Lung (tissue), 12 donors: ENCODE results near the gene SDK1. TPM values are rescaled to one million over a fixed set of nuclear protein-coding genes. Genes with fewer than 3 reads are reported as not detected.

Experiments used
- ATAC-seq: fragments of 200-7000 bp; cut with Tn5 transposase; one replicate; pipeline ENCODE4 v1.9.1; 2020; ENCODE audit warnings: moderate number of reproducible peaks; ENCODE audit not compliant: insufficient read depth, low FRiP score
- DNase-seq, 3 donors: peaks; one replicate each; pipeline ENCODE4 v3.0.0-alpha.2; 2013 to 2017
- H3K27ac ChIP-seq, 2 donors: one replicate each; pipeline ENCODE4 v1.5.1; 2013; ENCODE audit warnings: mild to moderate bottlenecking in 2 of 2, moderate library complexity in 2 of 2, control low read depth in 1 of 2, inconsistent platforms in 1 of 2, low read depth in 1 of 2, low read length in 1 of 2
- H3K27me3 ChIP-seq, 3 donors: one replicate each; pipeline ENCODE4 v1.5.1; 2013; ENCODE audit warnings: low read length in 2 of 3; ENCODE audit not compliant: control insufficient read depth in 3 of 3, insufficient read depth in 3 of 3
- H3K36me3 ChIP-seq, 4 donors: one replicate each; pipeline ENCODE4 v1.5.1; 2013; ENCODE audit warnings: low read length in 4 of 4, mild to moderate bottlenecking in 1 of 4, moderate library complexity in 1 of 4; ENCODE audit not compliant: control insufficient read depth in 4 of 4, insufficient read depth in 4 of 4
- H3K4me1 ChIP-seq, 5 donors: one replicate each; pipeline ENCODE4 v1.5.1; 2013; ENCODE audit warnings: low read length in 5 of 5, mild to moderate bottlenecking in 2 of 5, moderate library complexity in 1 of 5; ENCODE audit not compliant: control insufficient read depth in 5 of 5, insufficient read depth in 5 of 5
- H3K4me3 ChIP-seq: one replicate; pipeline ENCODE4 v1.5.1; 2013; ENCODE audit warnings: mild to moderate bottlenecking, control low read depth, moderate library complexity
- H3K9ac ChIP-seq, 2 donors: one replicate each; pipeline ENCODE4 v1.5.1; 2013; ENCODE audit warnings: low read length in 2 of 2, control low read depth in 1 of 2; ENCODE audit not compliant: insufficient read depth in 1 of 2
- H3K9me3 ChIP-seq, 4 donors: one replicate each; pipeline ENCODE4 v1.5.1; 2013; ENCODE audit warnings: low read length in 3 of 4, mild to moderate bottlenecking in 1 of 4, moderate library complexity in 1 of 4; ENCODE audit not compliant: control insufficient read depth in 4 of 4, insufficient read depth in 3 of 4
- WGBS, 2 donors: extraction: QIAGEN DNeasy Blood & Tissue Kit; methylation state at CpG; one replicate each; pipeline ENCODE4 v1.1.7; 2013; 5-methylcytosine and 5-hydroxymethylcytosine counted together
- polyA plus RNA-seq, 2 donors: library from polyadenylated mRNA; stranded (reverse); fragments of 200-250 nt; gene quantifications; one replicate each; pipeline ENCODE4 v1.2.1, GENCODE V29; 2013
- total RNA-seq, 2 donors: library from RNA; depleted of rRNA in 1 of 2; stranded (reverse); fragments of >200 nt in 1 of 2; gene quantifications; one replicate each; pipeline ENCODE4 v1.2.1, GENCODE V29; 2014 to 2021
- TF ChIP-seq, protein P1 (sequence below): IDR thresholded peaks from 2 replicates; pipeline ENCODE4 v1.5.1; 2012; ENCODE audit warnings: mild to moderate bottlenecking; ENCODE audit errors: control extremely low read depth, extremely low read depth
- donor health status: control.
- donor health status: control.
- donor health status: Bipolar disorder and iron deficiency.
- donor health status: healthy.
- donor health status: DM: yes; HTN: yes; CAD: no.

The SDK1 gene
- total and polyA plus RNA-seq, 4 donors: 3.7 to 30.1 (median 12.7) TPM

DNA sequence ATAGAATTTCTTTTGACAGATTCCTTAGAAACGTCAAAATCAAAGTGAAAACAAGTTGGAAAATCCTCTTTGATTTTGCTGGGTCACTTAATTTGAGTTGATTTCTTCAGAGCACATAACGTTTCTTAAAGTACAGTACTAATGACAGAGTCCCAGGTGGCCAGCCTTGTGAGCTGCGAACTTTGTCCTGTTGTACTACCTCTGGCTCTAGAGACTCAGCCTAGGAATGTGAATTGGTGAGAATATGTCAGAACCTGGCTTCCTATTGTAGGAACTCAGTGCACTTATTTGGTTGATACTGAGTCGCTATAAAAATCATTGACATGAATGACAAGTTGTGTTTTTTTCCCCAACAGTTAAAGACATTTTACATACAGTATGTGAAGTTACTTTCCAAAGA lies 20.2 kb downstream of the SDK1 start:
- peaks cover 0 to 2% (median 0%) of the 10 kb centered on the region in 4 donors for H3K9me3 ChIP-seq
- H3K4me1 ChIP-seq: no peaks in the 10 kb centered on the region
- 84 to 87% methylated on average over 4 of the region's 4 CpGs for WGBS, 2 donors
- no peak overlapping the region for H3K27ac ChIP-seq
- no peak for DNase-seq
- TF ChIP-seq, protein P1, sequence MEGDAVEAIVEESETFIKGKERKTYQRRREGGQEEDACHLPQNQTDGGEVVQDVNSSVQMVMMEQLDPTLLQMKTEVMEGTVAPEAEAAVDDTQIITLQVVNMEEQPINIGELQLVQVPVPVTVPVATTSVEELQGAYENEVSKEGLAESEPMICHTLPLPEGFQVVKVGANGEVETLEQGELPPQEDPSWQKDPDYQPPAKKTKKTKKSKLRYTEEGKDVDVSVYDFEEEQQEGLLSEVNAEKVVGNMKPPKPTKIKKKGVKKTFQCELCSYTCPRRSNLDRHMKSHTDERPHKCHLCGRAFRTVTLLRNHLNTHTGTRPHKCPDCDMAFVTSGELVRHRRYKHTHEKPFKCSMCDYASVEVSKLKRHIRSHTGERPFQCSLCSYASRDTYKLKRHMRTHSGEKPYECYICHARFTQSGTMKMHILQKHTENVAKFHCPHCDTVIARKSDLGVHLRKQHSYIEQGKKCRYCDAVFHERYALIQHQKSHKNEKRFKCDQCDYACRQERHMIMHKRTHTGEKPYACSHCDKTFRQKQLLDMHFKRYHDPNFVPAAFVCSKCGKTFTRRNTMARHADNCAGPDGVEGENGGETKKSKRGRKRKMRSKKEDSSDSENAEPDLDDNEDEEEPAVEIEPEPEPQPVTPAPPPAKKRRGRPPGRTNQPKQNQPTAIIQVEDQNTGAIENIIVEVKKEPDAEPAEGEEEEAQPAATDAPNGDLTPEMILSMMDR: no peak
- no peak for ATAC-seq
- H3K9ac ChIP-seq: no peak overlapping the region
- no peaks in the 10 kb centered on the region for H3K36me3 ChIP-seq
- H3K4me3 ChIP-seq: no peak overlapping the region
- no peaks in the 10 kb centered on the region for H3K27me3 ChIP-seq

DNA sequence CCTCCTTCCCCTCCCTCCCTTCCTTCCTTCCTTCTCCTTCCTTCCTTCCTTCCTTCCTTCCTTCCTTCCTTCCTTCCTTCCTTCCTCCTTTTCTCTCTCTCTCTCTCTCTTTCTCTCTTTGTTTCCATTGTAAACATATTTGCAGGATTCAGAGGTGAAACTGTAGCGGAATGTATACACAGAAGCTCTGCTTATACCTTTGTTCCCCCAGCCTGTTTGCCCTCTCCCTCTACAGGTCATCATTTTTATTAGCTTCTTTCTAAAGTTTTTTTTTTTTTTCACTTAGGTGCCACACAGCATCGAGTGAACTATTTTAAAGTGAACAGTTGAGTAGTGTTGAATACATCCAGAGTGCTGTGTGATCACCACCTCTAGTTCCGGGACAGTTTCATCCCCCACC lies 20.7 kb downstream of the SDK1 start:
- TF ChIP-seq, protein P1: no peak
- ATAC-seq (no peak), DNase-seq (no peak)
- H3K4me3 ChIP-seq: no peak overlapping the region
- WGBS, 2 donors: 89 to 91% methylated on average over 3 of the region's 3 CpGs
- H3K9me3 ChIP-seq: peaks cover 0 to 2% (median 0%) of the 10 kb centered on the region in 4 donors
- no peak overlapping the region for H3K27ac ChIP-seq
- no peaks in the 10 kb centered on the region for H3K4me1 ChIP-seq
- no peaks in the 10 kb centered on the region for H3K27me3 ChIP-seq
- H3K9ac ChIP-seq: no peak overlapping the region
- H3K36me3 ChIP-seq: no peaks in the 10 kb centered on the region

DNA sequence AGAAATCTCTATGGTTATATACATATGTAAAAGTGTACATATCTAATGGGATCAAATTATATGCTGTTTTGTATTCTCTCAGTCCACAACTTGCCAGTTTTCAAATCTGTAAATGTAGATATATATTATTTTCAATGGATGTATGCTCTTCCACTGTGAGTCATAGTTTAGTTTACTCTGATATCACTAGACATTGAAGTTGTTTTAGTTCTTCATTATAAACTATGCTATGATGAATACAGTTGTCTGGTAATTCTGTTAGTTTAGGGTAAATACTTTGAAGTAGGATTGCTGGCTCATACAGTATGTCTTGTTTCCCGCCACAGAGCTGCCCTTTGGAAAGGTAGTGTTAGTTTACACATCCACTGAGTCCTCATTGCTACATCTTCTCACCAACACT lies 25.2 kb downstream of the SDK1 start:
- Histone ChIP-seq H3K9ac (no peak overlapping the region), H3K27me3 (no peaks in the 10 kb centered on the region), H3K4me1 (no peaks in the 10 kb centered on the region), H3K27ac (no peak overlapping the region), H3K9me3 (peaks cover 0 to 2% (median 0%) of the 10 kb centered on the region in 4 donors), H3K4me3 (no peak overlapping the region), H3K36me3 (no peaks in the 10 kb centered on the region)
- WGBS, 2 donors: 90 to 94% methylated on average over 1 of the region's 1 CpG
- DNase-seq (no peak), ATAC-seq (no peak)
- TF ChIP-seq, protein P1: no peak

DNA sequence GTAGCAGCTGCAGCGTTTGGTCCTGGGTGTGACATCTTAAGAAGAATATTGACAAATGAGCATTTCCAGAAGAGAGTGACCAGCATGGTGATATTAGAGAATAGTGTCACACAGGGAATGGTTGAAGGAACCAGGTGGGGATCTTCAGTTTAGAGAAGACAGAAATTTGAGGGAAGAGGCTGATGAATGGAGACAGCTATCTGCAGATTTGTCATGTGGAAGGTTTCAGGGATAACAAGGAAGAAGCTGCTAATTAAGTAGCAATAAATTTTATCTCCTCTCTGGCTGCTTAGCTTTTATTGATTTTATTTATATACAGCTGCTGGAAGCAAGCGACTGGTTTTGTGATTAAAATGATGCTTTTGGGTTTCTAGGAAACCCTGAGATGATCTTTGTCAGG lies 26.0 kb downstream of the SDK1 start:
- no peaks in the 10 kb centered on the region for H3K4me1 ChIP-seq
- WGBS, 2 donors: 78 to 80% methylated on average over 2 of the region's 2 CpGs
- H3K9ac ChIP-seq: no peak overlapping the region
- H3K27me3 ChIP-seq: no peaks in the 10 kb centered on the region
- H3K36me3 ChIP-seq: no peaks in the 10 kb centered on the region
- peaks cover 0 to 2% (median 0%) of the 10 kb centered on the region in 4 donors for H3K9me3 ChIP-seq
- TF ChIP-seq, protein P1: no peak
- DNase-seq (no peak), ATAC-seq (no peak)
- no peak overlapping the region for H3K27ac ChIP-seq
- no peak overlapping the region for H3K4me3 ChIP-seq
